Urothelium cell line (cell line): ENCODE measurements around the gene JAKMIP2.
"Not testable (repeated sequence)": the region's sequence is repeated elsewhere in the genome, so short reads cannot be mapped to it uniquely, and the experiment has no call there.

Source experiments
- DNase-seq: peaks from one replicate; pipeline ENCODE4 v3.0.0; 2011; ENCODE audit warnings: low spot score, mixed read lengths
- FAIRE-seq: peaks from 2 replicates; lab custom pipeline; 2011; peaks lifted over from hg19 to GRCh38; lab: Jason Lieb, UNC

The JAKMIP2 gene

GRCh38 chr5:147750065-147750464 lies 32.5 kb downstream of the JAKMIP2 start:
- DNase-seq: no peak
- no peak for FAIRE-seq

- no peak for DNase-seq
- FAIRE-seq: no peak
Observed at GRCh38 chr5:147748590-147748989, 33.9 kb downstream of the JAKMIP2 start.

GRCh38 chr5:147746986-147747385 lies 35.5 kb downstream of the JAKMIP2 start:
- FAIRE-seq (no peak), DNase-seq (no peak)

- DNase-seq (no peak), FAIRE-seq (no peak)
Observed at GRCh38 chr5:147743678-147744374, 38.7 kb downstream of the JAKMIP2 start.

- FAIRE-seq (no peak), DNase-seq (no peak)
Observed at GRCh38 chr5:147743012-147743411, 39.5 kb downstream of the JAKMIP2 start.

GRCh38 chr5:147742151-147742550 lies 40.4 kb downstream of the JAKMIP2 start:
- no peak for FAIRE-seq
- DNase-seq: no peak

GRCh38 chr5:147740864-147741263 lies 41.7 kb downstream of the JAKMIP2 start:
- DNase-seq (no peak), FAIRE-seq (no peak)

- no peak for FAIRE-seq
- DNase-seq: no peak
Observed at GRCh38 chr5:147737921-147738320, 44.6 kb downstream of the JAKMIP2 start.

- FAIRE-seq (no peak), DNase-seq (no peak)
Observed at GRCh38 chr5:147735621-147736125, 46.9 kb downstream of the JAKMIP2 start.

- FAIRE-seq: no peak
- no peak for DNase-seq
Observed at GRCh38 chr5:147734894-147735293, 47.6 kb downstream of the JAKMIP2 start.

GRCh38 chr5:147733075-147733474 lies 49.5 kb downstream of the JAKMIP2 start:
- FAIRE-seq (no peak), DNase-seq (no peak)

GRCh38 chr5:147732291-147732883 lies 50.1 kb downstream of the JAKMIP2 start:
- FAIRE-seq: no peak
- DNase-seq: no peak

GRCh38 chr5:147731431-147732290 lies 50.9 kb downstream of the JAKMIP2 start:
- no peak for FAIRE-seq

GRCh38 chr5:147727200-147727599 lies 55.3 kb downstream of the JAKMIP2 start:
- FAIRE-seq (no peak), DNase-seq (no peak)

More at GRCh38 chr5:147731431-147732290, 50.9 kb downstream of the JAKMIP2 start:
- no peak for DNase-seq

GRCh38 chr5:147721191-147721960 lies 61.2 kb downstream of the JAKMIP2 start:
- not testable (repeated sequence) for FAIRE-seq, DNase-seq

- FAIRE-seq (no peak), DNase-seq (no peak)
Observed at GRCh38 chr5:147713550-147714295, 68.8 kb downstream of the JAKMIP2 start.

GRCh38 chr5:147712598-147712997 lies 69.9 kb downstream of the JAKMIP2 start:
- no peak for FAIRE-seq
- DNase-seq: no peak

GRCh38 chr5:147712019-147712418 lies 70.5 kb downstream of the JAKMIP2 start:
- DNase-seq: no peak
- no peak for FAIRE-seq

GRCh38 chr5:147711019-147711418 lies 71.5 kb downstream of the JAKMIP2 start:
- no peak for DNase-seq
- no peak for FAIRE-seq

- no peak for DNase-seq
- FAIRE-seq: no peak
Observed at GRCh38 chr5:147708708-147709107, 73.8 kb downstream of the JAKMIP2 start.
